G401.6 (cell line): ENCODE results near the gene SPEM2.

Source experiments
- FAIRE-seq: peaks from 2 replicates; lab custom pipeline; 2012; peaks lifted over from hg19 to GRCh38; lab: Jason Lieb, UNC

The SPEM2 gene

GRCh38 chr17:7425316-7425715, at the start of gene SPEM2:
Gene SPEM2 (plus strand): TSS chr17:7425616. CDS start chr17:7425689, 73 bp downstream.
- no peak for FAIRE-seq

GRCh38 chr17:7379134-7379533, 46.3 kb upstream of the SPEM2 start:
- FAIRE-seq = no peak

- no peak for FAIRE-seq
Observed at GRCh38 chr17:7380321-7380720, 45.1 kb upstream of the SPEM2 start.

GRCh38 chr17:7380855-7381683, 44.3 kb upstream of the SPEM2 start, which contains the start of gene TNK1:
Gene TNK1 (plus strand): TSS chr17:7381089. CDS start chr17:7382927, 1,838 bp downstream.
- FAIRE-seq = no peak

- no peak for FAIRE-seq
Observed at GRCh38 chr17:7382901-7383300, 42.5 kb upstream of the SPEM2 start.

GRCh38 chr17:7383371-7383741, 42.1 kb upstream of the SPEM2 start:
- FAIRE-seq = no peak

- FAIRE-seq = no peak
Observed at GRCh38 chr17:7383742-7384488, 41.5 kb upstream of the SPEM2 start.

- no peak for FAIRE-seq
Observed at GRCh38 chr17:7384489-7385081, 40.8 kb upstream of the SPEM2 start.

GRCh38 chr17:7388856-7389255, 36.6 kb upstream of the SPEM2 start:
- FAIRE-seq = no peak

- FAIRE-seq = no peak
Observed at GRCh38 chr17:7389924-7390910, 35.2 kb upstream of the SPEM2 start.

GRCh38 chr17:7391307-7391706, 34.1 kb upstream of the SPEM2 start:
- no peak for FAIRE-seq

- FAIRE-seq = no peak
Observed at GRCh38 chr17:7392696-7393612, 32.5 kb upstream of the SPEM2 start.

GRCh38 chr17:7393613-7394451, 31.6 kb upstream of the SPEM2 start:
- FAIRE-seq = no peak

GRCh38 chr17:7394452-7395191, 30.8 kb upstream of the SPEM2 start, which contains the start of gene PLSCR3:
Gene PLSCR3 (minus strand): TSS chr17:7394525. CDS start chr17:7394110, 415 bp downstream.
- no peak for FAIRE-seq

- FAIRE-seq = no peak
Observed at GRCh38 chr17:7396147-7396546, 29.3 kb upstream of the SPEM2 start.

GRCh38 chr17:7398612-7399011, 26.8 kb upstream of the SPEM2 start:
- no peak for FAIRE-seq

- no peak for FAIRE-seq
Observed at GRCh38 chr17:7403043-7403726, 22.2 kb upstream of the SPEM2 start.

- no peak for FAIRE-seq
Observed at GRCh38 chr17:7403727-7403976, 21.8 kb upstream of the SPEM2 start.
